Right lobe of liver (tissue), 6 donors: ENCODE results near the gene IL1RAP. TPM values are rescaled to one million over a fixed set of nuclear protein-coding genes. Genes with fewer than 3 reads are reported as not detected.

Experiments
- ATAC-seq, 4 donors: fragments of 200-7000 bp; cut with Tn5 transposase; one replicate each; pipeline ENCODE4 v1.9.1; 2020; ENCODE audit warnings: mild to moderate bottlenecking in 4 of 4, moderate library complexity in 4 of 4
- DNase-seq, 3 donors: peaks; one replicate each; pipeline ENCODE4 v3.0.0-alpha.2; 2020
- H3K27ac ChIP-seq, 3 donors: fragments of 200-600 bp; one replicate each; pipeline ENCODE4 v1.8.0; 2022
- H3K27me3 ChIP-seq, 2 donors: fragments of 200-600 bp; one replicate each; pipeline ENCODE4 v1.8.0; 2022
- H3K36me3 ChIP-seq, 4 donors: fragments of 200-600 bp; sonication (generic) in 1 of 4; one replicate each; pipeline versions ENCODE4 v1.5.1 to v1.8.0; 2017 to 2022; ENCODE audit warnings: control low read depth in 1 of 4
- H3K4me1 ChIP-seq, 4 donors: fragments of 200-600 bp; sonication (generic) in 1 of 4; one replicate each; pipeline versions ENCODE4 v1.5.1 to v1.8.0; 2017 to 2022; ENCODE audit warnings: control low read depth in 1 of 4
- H3K4me3 ChIP-seq, 3 donors: fragments of 200-600 bp; one replicate each; pipeline ENCODE4 v1.8.0; 2022
- H3K9me3 ChIP-seq, 4 donors: fragments of 200-600 bp; sonication (generic) in 1 of 4; one replicate each; pipeline versions ENCODE4 v1.5.1 to v1.8.0; 2017 to 2022; ENCODE audit warnings: control low read depth in 1 of 4
- CTCF ChIP-seq, 4 donors: fragments of 200-600 bp in 3 of 4; fragments of 450-650 bp in 1 of 4; IDR thresholded peaks; one replicate each; pipeline versions ENCODE4 v1.5.1 to v1.8.0; 2016 to 2022; ENCODE audit warnings: antibody characterized with exemption in 4 of 4, mild to moderate bottlenecking in 2 of 4
- POLR2A ChIP-seq: fragments of 450-650 bp; IDR thresholded peaks from one replicate; pipeline ENCODE4 v1.6.1; 2017; ENCODE audit warnings: antibody characterized with exemption, mild to moderate bottlenecking
- WGBS: methylation state at CpG from one replicate; pipeline ENCODE4 v1.1.6; 2018; ENCODE audit warnings: low coverage, low lambda C conversion rate; ENCODE audit not compliant: insufficient coverage; ENCODE audit errors: missing lambda C conversion rate; 5-methylcytosine and 5-hydroxymethylcytosine counted together
- intact Hi-C, 2 donors: fragments of 100-400 bp; cut with DNase I; formaldehyde crosslinking; loops; one replicate each; pipeline versions ENCODE4 v1.11.2 to v1.14.1; 2022
- total RNA-seq, 6 experiments: library from RNA; depleted of rRNA in 2 of 6; stranded (reverse); fragments of >200 nt in 2 of 6; fragmentation: NEBNext Ultra II Directional in 3 of 6; extraction: Animal tissue kit (Norgen Biotek cat#: 25700) in 3 of 6; gene quantifications; one replicate each; pipeline versions ENCODE4 v1.1.0 to v1.2.4, GENCODE V29; 2016 to 2023
- donor health status: DM: no; HTN: yes; CAD: no.
- donor health status: DM: no; HTN: no; CAD: no.
- donor health status: DM: no; HTN: no; CAD: no.
- donor health status: DM: no; HTN: yes; CAD: no.
- donor health status: DM: no; HTN: yes; CAD: no.

Gene IL1RAP
- total RNA-seq, 6 experiments from 2014 or later = 44.6 to 142 (median 60.5) TPM

DNA sequence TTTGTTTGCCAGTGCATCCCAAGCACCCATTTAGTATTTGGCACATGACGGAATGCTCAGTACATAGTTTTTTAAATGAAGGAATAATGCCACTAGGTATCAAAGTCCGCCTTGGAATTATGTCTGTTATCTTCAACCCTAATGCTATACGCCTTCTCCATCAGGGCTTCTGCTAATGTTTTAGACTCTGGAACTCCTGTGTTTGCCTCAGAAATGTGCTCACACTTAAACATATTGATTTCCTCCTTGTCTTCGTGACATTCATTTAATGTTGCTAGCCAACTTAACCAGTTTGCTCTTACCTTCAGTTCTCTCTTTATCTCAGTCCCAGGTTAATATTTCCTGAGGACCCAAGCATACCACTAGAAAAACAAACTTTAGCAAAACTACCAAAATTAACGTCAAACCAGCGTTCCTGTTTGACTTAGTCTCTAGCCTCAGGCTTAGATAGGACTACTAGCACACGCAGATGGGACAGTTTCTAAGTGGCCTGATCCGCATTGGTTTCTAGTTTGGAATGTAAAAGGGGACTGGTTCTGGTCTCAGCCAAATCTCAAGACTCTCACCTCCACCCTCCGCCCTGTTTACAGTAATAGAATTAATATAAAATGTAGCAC lies 81.4 kb downstream of the IL1RAP start:
- H3K27ac ChIP-seq = peak overlapping the region; percentile 21 to 53 (median 22)
- no peak overlapping the region for H3K4me3 ChIP-seq
- no peaks in the 10 kb centered on the region for H3K27me3 ChIP-seq
- WGBS = 40% methylated on average over 9 of the region's 9 CpGs
- TF ChIP-seq CTCF (IDR thresholded peaks at IDR 0.05) (no peak), POLR2A (no peak)
- peaks cover 0 to 2% (median 0%) of the 10 kb centered on the region in 4 donors for H3K36me3 ChIP-seq
- no peak for DNase-seq
- H3K4me1 ChIP-seq = peaks cover 0 to 30% (median 8%) of the 10 kb centered on the region in 4 donors
- no peaks in the 10 kb centered on the region for H3K9me3 ChIP-seq
- intact Hi-C loops = no loop called here
- peak; percentile 11 to 45 (median 34) for ATAC-seq

DNA sequence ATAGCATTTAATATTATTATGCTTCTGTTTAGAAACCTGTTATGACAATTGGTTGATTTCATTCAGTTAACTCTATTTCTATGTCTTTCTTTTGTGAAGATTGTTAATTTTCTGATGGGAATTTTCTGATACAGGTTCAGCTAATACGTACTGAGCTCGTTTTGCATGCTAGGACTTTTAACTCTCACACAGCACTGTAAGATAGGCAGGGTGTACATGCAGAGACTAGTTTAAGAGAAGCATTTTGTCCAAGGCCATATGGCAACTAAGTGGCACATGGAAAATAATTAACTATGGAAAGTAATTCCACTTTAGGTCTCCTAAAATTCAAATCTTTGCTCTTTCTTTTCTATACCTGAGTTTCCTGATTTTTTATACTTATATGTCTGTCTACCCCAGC lies 81.9 kb downstream of the IL1RAP start:
- no peak for TF ChIP-seq CTCF (IDR thresholded peaks at IDR 0.05)
- no peak for TF ChIP-seq POLR2A
- intact Hi-C loops = no loop called here
- no peaks in the 10 kb centered on the region for H3K9me3 ChIP-seq
- H3K4me3 ChIP-seq = no peak overlapping the region
- H3K36me3 ChIP-seq = peaks cover 0 to 2% (median 0%) of the 10 kb centered on the region in 4 donors
- ATAC-seq = peak in 1 of 4 donors; percentile 31
- 13% methylated on average over 2 of the region's 2 CpGs for WGBS
- H3K27ac ChIP-seq = peak overlapping the region; percentile 21 to 53 (median 22)
- DNase-seq = no peak
- no peaks in the 10 kb centered on the region for H3K27me3 ChIP-seq
- peaks cover 0 to 25% (median 5%) of the 10 kb centered on the region in 4 donors for H3K4me1 ChIP-seq

- no peak for DNase-seq
- Histone ChIP-seq H3K36me3 (peaks cover 0 to 2% (median 0%) of the 10 kb centered on the region in 4 donors), H3K27me3 (no peaks in the 10 kb centered on the region), H3K27ac (peak overlapping the region in 1 of 3 donors; percentile 53), H3K9me3 (no peaks in the 10 kb centered on the region), H3K4me3 (no peak overlapping the region), H3K4me1 (peaks cover 0 to 21% (median 3%) of the 10 kb centered on the region in 4 donors)
- WGBS = 61% methylated on average over 5 of the region's 5 CpGs
- TF ChIP-seq POLR2A = no peak
- TF ChIP-seq CTCF (IDR thresholded peaks at IDR 0.05) = no peak
- no peak for ATAC-seq
- intact Hi-C loops = no loop called here
These were observed 82.7 kb downstream of the IL1RAP start for GRCh38 chr3:190596349-190597285.

DNA sequence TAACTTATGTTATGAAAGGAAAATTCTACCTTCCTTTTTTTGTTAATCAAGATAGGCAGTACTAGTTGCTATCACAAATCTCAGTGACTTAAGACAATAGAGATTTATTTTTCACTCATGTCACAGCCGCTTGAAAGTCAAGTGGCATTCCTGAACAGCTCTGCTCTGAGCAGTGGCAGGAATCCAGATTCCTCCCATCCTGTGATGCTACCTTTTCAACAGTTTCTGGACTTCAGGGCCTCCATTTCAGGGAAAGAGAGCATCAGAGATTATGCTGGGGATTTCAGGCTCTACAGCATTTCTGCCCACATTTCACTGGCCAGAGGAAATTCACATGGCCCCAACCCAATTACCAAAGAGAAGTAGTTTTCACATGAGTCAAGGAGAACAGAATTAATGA lies 83.4 kb downstream of the IL1RAP start:
- no peak for ATAC-seq
- intact Hi-C loops = no loop called here
- Histone ChIP-seq H3K27me3 (no peaks in the 10 kb centered on the region), H3K4me3 (no peak overlapping the region), H3K27ac (no peak overlapping the region), H3K4me1 (peaks cover 0 to 20% (median under 1%) of the 10 kb centered on the region in 4 donors), H3K36me3 (peaks cover 0 to 2% (median 0%) of the 10 kb centered on the region in 4 donors), H3K9me3 (no peaks in the 10 kb centered on the region)
- TF ChIP-seq CTCF (IDR thresholded peaks at IDR 0.05) = no peak
- TF ChIP-seq POLR2A = no peak
- 60% methylated on average over 1 of the region's 1 CpG for WGBS
- DNase-seq = no peak
